Stimulated activated CD4-positive, alpha-beta T cell treated with anti-CD3 and anti-CD28 coated beads, Interleukin-1b, Interleukin-23, amount 100 ng/mL, for 48 hours (primary cell): Measurements from ENCODE around the gene SIGLECL1.
A peak's percentile ranks its signal among the peaks of the same experiment; 100 is the strongest.

Source experiments
- DNase-seq: peaks from one replicate; pipeline ENCODE4 v3.0.0-alpha.2; 2020

SIGLECL1 gene

DNA sequence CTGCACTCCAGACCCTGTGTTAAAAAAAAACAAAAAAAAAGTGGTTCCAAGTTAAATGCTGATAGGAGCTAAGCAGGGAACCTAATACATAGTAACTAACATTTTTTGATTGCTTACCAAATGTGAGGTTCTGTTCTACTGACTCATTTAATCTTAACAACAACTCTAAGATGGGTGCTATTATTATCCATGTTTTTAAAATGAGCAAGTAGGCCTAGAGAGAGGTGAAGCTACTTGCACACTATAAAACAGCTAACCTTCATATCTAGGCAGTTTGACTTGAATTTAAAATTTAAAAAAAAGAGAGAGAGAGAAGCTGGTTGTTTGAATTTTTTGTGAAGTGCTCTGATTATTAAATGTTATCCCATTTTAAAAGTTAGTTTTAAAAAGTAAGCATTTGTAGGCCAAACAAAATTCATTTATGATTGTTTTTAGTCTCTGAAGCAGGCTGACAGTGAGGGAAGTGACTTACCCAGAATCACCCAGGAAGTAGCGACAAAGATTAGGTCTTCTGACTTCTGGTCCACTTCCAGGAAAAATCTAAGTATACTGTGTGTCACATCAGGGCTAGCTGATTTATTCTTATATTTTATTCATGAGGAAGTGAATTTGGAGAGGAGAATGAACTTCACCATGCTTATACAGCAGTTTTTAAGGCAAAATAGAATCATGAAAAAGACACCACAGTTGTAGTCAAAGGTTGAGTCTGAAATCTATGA, 2.4 kb downstream of the SIGLECL1 start:
- DNase-seq = no peak

DNA sequence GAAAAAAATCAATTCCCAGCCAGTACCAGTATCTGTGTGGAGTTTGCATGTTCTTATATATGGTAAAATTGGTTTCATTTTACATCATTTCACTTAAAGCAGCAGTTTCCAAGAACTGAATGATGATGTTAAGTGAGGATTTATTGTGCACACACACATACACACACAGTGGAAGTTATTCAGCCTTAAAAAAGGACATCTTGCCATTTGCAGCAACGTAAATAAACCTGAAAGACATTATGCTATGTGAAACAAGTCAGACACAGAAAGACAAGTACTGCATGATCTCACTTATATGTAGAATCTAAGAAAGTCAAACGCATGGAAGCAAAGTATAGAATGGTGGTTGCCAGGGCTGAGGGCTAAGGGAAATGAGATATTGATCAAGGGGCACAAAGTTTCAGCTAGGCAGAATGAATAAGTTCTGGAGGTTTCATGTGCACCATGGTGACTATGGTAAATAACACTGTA, 5.3 kb downstream of the SIGLECL1 start:
- DNase-seq = no peak

DNA sequence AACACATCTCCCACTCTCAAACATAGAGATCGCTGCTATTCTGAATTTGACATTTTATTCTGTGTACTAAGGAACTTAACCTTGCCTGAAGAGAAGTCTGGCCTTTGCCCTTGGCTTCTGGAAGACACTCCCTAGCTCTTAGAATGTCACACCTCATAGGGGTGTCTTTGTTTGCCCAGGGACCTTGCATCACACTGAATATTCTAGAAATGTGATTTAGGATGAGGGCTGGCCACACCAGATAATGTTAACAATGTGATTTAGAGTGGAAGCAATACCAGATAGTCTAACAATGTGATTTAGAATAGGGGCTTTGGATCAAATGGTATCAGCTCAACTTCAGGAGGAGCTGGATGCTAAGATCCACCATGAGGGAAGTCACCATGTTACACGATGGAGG, 6.6 kb downstream of the SIGLECL1 start:
- DNase-seq = no peak

DNA sequence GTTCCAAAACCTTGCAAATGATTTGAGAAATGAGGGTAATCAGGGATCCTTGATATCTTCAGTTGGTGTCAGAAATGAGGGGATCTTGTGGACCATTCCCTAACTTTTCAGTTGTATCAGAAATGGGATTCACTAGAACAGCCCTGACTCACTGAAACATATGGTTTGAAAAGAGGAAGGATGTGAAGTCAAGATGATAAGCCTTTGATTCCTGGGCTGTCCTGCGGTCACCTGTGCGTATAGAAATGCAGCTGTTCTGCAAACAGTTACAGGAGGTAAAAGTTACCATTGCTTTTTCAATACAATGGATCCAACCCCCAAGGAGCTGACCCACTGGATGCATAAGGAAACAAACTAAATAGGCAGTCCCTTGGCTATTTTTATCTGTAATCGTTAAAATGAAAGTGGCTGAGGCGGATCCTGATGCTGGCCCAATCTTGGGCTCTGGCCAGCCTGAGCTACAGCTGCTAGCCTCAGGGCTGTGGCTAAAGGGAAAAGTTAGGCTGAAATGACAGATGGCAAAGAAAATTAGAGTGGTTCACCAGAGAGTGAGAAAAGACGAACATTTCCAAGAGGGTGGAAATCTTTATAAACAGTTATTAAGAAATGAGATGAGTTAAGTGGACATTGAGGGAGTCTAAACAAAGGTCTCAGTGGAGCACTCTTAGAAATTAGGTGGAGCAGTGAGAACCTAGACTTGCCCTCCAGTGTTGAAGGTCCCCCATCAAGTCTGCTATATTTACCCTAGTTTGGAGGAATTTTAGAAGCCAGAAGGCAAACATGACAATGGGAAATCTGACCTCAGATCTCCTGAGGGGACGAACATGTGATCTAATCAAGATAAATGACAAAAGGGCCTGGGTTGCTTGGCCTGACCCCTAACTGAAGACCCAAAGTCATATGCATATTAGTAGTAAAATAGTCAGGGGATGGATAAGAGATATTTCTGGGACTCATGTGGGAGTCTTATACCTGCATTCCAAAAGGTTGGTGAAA, 7.6 kb downstream of the SIGLECL1 start:
- DNase-seq = no peak

DNA sequence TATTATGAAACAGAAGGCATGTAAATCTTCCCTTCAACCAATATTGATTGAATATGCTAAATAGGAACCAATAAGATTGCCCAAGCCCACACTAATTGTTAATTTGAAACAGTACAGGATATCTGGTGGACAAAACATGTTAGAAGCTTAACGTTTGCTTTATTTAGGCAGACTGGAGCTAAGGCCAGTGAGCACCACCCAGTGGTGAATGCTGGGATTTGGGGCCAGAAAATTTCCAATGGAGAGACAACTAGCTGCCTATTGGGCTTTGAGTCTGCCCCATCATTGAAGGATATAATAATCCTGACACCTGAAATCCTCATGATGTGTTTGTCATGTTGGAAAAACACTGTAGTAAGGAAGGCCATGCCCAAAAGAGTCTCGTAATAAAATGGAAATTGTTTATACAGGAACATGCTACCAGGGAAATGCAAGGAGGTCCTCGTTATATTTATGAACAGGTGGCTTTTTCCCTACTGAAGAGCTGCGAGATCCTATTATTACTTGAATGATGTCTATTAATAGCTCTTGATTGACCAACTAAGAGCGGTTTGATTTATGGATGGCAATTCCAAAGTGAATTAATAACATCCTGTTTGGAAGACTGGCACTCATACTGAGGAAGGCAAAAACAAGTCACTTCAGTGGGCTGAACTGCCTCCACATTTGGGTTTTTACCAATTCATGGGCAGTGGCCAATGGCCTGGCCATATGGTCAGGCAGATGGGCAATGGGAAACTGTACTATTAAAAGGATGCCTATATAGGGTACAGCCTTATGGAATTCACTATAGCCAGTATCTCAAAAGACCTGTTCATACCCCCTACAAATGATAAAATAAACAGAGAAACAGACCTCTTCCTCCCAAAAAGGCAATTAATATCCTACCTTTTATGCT, 8.7 kb downstream of the SIGLECL1 start:
- DNase-seq = peak; percentile 42

DNA sequence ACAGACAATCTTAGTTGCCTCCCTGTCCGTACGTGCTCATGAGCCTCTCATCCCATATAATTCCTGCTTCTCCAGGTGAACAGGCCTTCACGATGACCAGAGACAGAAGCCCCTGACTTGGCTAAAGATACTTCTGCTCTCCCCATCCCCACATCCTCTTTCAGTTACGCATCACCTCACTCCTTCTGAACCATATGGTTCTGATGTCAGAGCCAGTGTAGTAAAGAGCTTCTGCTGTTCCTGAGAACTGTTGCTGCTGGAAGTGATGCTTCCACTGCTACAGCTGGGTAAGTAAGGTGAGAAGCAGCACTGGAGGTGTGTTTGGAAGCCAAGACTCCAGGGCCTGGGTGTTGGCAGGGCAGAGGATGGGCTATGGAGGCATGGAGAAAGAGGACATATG, 12.9 kb downstream of the SIGLECL1 start:
- no peak for DNase-seq

DNA sequence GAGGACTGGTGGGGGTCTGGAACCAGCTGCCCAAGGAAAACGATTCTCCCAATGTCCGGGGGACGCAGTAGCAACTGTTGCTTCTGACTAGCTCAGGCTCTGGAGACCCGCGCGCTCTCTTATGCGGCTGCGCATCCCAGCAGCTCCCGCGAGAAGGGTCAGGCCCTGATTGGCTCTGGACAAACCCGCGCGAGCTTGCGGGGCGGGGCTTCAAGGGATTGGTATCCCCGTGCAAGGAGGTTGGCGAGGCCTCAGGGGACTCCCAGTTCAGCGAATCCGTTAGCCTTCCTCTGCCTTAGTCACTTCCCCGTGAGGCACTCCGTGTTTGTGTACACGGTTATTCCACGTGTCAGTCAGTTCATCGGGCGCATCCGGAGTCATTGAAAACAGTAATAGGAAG, 20.2 kb downstream of the SIGLECL1 start:
- no peak for DNase-seq

DNA sequence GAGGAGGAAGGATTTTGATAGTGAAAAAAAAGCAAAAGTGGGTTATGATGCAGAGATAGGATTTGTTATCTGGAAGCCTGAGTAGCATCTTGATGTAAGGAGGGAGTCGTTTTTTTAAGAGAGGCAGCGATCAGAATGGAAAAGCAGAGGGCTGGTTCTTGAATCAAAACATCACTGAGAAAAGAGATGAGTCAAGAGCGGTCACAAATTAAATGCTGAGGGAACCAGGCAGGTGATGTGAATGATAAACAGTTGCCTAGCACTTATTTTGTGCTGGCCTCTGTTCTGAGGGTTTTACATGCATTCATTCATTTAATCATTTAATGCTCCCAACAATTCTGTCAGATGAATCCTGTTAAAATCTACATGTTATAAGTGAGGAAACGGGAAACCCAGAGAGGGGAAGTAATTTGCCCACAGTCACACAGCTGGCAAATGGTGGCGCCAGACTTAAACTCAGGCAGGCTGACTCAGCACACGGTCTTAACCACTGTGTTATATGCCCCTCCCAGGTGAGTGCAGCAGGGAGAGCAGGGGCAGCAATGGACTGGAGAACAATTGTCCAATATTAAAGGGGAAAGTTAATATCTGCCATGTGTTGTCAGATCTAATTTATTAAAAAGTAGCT, 21.4 kb downstream of the SIGLECL1 start:
- DNase-seq = no peak

DNA sequence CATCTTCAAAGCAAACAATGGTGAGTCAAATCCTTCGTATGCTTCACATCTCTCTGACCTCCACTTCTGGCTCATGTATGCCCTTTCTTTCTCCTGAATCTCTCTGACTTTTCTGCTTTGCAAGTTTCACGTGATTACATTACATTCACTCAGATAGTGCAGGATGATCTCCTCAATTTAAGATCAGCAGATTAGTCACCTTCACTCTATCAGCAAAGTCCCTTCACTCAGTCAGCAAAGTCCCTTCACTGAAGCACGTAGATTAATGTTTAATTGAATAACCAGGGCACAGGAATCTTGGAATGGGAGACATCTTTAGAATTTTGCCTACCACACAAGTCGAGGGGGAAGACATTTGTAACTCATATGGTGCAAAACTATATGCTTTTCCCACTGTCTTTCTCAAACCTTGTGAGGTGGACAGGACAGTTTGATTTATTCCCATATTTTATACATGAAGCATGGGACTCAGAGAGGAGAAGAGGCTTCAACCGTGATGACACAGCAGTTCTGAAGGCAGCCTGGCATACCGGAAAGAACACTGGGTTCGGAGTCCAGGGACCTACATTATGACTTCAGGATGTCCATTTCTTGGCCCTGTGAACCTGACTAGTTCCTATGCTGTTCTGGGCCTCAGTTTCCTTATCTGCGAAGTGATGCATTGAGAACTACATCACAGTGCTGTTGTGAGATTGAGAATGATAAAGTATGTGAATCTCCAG, 23.3 kb downstream of the SIGLECL1 start:
- DNase-seq = no peak

DNA sequence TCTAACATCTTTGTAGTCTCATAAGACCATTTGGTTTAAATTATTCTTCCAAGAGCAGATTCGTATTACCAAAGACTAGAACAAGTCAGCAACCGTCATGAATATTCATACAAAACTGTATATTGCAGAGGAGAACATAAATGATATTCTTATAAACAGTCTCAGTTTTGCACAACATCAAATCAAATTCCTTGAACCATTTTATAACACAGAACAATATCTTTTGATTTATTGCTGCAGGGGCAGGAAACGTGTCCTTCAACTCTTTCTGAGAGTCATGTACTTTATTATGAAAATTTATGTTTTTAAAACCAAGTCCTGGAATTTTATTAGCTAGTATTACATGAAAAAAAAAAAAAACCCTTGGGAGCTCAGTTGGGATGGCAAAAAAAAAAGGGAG, 26.2 kb downstream of the SIGLECL1 start:
- DNase-seq = no peak

DNA sequence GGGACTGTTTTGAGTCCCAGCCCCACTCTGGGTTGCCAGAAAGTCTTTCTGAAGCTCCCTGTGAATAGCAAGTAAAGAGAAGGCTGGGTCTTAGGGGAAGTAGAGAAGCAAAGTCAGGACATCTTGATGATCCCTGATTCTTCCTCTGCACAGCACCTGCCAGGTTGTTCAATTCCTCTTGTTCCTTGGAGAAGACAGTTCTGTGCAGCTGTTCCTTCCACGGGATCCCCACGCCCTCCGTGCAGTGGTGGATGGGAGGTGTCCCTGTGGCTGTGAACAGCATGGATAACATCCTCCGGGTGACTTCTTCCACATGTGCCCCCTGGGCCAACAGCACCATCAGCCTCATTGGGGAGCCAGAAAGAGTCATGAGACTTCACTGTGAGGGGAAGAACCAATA, 31.5 kb downstream of the SIGLECL1 start:
- DNase-seq = no peak

DNA sequence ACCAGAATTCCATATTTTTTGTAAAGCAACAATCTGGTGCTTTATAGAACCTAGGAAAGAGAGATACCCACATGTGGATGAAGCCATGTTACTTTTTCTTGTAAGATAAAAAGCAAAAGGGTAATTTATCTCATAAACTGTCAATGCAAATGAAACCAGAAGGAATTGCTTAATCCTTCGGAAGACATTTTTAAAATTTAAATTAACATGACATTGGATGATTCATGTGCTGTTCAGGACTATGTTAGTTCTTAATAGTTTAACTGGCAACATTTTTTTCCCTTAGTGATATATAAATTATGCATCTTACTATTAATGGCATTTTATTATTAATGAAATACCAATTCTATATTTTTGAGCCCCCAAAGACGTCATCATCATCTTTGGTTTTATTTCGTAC, 34.8 kb downstream of the SIGLECL1 start:
- no peak for DNase-seq

DNA sequence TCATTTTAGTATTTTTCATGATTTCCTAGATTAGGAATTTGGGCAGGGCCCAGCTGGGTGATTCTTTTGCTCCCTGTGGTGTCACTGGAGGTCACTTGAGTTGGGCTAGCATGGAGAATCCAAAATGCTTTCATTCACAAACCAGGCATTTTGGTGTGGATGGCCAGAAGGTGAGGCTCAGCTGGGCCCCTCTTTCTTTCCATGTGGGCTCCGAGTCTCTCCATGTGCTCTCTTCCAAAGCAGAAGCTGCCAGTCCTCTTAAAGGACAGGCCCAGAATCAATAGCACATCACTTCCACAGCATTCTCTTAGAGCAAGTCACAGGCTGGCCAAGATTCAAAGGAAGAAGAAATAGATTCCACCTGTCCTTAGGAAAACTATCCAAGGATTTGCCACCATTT, 38.8 kb downstream of the SIGLECL1 start:
- DNase-seq = no peak

DNA sequence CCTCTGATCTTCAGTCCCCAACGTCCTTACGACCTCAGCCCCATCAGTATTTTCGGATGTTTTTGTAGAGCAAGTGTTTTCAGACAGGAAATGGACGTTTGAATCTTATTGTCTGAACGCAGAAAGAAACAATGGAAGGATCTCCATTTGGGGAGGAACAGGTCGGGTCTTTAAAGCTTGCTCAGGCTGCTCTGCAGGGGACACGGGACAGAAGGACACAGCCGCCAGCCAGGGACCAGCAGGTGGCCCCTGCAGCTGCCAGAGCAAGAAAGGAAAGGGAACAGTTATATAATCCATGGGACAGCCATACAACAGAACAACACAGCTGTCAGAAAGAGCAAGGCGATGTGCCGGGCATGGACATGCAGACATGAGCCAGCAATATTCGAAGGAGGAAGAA, 42.1 kb downstream of the SIGLECL1 start:
- no peak for DNase-seq

DNA sequence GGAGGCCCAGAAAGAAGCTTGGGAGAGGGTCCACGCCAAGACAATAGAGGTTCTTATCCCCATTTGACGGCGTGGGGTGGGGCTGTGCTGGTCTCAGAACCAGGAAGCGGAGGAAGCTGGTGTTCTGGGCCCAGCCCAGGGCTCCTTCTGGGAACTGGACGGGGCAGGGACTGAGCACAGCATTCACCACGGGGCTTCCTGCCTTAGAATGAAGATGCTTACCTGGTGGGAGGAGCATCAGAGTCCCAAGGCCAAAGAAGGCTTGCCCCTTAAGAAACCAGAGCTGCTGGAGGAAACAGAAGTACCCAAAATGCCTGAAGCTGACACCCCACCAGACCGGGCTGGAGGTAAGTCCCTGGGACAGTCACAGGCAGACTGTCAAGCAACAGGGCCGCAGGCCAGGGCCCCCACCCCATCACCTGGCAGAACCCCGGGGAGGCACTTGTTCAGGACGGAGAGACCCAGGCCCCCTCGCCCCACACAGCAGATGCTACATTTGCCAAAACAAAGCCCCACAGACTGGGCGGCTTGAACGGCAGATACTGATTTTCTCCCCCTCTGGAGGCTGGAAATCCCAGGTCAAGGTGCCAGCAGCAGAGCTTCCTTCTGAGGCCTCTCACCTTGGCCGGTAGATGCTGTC, 42.8 kb downstream of the SIGLECL1 start:
- DNase-seq = no peak

DNA sequence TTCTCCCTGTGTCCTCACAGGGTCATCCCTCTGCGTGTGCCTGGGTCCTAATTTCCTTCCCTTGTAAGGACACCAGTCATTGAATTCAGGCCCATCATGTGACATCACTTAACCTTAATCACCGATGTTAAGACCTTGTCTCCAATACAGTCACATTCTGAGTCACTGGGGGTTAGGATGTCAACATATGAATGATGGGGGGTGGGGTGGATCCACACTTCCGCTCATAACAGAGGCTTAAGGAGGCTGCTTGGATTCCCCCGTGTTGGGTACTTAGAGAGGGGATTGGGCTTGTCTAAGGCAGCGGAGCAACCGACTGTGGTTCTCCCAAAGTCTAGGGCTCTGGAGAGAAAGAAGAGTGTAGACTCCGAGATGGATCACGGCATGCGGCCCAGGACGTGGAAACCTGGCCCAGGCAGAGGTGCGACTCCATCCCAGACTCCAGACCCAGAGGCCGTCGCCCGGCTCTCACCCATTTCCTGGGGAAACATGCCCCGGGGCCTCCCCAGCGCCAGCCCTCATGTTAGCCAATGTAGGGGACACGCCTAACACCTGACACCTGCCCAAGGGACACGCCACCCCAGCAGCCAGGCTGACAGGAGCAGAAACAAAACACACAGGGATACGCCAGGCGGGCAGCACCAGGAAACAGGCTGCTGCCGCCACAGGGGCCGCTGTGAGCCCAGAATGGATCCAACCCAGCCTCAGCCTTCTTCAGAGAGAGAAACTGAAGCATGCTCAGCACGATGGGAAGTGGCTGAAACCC, 43.5 kb downstream of the SIGLECL1 start:
- no peak for DNase-seq

DNA sequence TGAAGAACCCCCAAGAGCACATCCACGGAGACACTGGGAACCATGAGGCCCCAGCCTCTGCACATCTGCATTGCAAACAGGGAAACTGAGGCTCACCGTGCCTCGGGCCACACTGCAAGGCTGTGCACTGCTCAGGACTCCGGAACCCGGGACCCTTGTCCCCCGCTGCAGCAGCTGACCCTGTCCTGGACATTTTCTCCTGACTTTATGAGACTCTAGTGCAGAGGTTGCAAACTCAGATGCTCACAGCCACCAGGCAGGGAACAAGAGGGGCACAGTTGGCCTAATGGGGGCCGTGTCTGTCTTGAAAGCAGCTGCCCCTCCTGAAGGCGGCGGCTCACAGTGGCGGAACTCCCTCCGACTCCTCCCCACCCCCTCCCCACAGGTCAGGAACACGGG, 44.1 kb downstream of the SIGLECL1 start:
- DNase-seq = no peak

DNA sequence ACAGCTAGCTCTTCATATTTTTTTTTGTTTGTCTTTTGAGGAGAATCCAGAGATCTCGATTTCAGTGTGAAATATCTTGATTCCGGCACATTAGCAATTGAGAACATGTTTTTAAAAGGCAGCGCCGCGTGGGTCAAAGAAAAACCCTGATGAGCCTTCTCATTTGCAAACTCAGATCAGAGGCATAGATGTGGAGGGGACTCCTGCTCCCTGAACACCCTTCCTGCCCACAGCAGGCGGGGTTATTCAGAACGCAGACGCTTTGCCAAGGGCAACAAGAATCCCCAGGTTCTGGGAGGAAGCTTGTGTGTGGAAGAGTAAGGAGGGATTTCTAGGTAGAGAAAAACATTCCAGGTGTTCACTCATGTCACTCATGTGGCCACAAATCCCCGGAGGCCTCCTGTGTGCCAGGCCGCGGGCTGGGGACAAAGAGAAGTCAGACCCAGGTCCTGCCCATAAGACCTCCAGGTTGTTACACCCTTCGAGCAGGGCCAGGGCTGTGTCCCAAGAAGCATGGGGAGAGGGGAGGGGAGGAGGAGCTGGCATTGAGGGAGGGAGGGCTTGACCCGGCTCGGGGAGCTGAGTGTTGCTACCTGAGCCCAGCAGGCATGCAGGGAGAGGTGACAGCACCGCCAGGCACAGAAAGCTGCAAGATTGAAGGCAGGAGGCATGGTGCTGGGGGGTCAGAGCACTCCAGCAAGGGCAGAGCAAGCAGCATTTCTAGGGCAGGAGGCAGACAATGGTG, 44.7 kb downstream of the SIGLECL1 start:
- no peak for DNase-seq

DNA sequence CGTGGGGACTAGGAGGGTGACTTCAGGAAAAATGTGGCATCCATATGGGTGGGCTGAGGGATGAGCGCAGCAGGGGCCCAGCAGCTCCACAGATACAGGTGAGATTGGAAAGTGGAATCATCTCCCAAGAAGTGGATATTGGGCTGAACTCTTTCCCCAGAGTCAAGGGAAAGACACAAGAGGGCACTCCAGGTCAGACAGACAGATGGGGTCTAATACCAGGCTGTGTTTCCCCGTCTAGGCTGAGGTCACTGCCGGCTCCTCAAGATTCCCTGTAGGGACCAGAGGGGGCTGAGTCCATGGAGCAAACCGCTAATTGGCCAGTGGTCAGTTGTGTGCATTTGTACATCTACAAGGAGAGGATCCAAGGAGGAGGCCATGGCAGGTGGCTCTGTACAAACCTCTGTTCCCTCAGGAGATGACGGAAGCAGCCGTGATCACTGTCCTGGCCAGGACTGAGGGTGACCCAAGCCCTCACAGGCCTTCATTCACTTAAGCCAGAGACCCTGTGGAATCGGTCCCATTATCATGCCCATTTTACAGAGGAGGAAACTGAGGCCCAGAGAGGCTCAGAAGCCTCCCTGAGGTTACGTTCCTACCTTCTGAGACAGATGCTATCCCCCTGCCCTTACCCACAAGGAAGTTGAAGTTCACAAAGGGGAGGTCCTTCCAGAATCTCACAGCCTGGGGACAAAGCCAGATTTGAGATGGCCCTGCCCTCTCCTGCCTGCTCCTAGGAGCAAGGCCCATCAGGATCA, 45.6 kb downstream of the SIGLECL1 start:
- no peak for DNase-seq
